Endothelial cell of umbilical vein (primary cell): Measurements from ENCODE around the gene DUT. TPM values are rescaled to one million over a fixed set of nuclear protein-coding genes. Genes with fewer than 3 reads are reported as not detected.

Source experiments
- BruUV-seq: library from RNA; stranded (reverse); fragments of 400-500 nt; replicated peaks from 2 replicates; lab custom pipeline; 2021; lab: Mats Ljungman, UMichigan
- CTCF ChIA-PET: fragments of 300-600, 350-600 bp; sonication (Branson Sonifier 250); formaldehyde crosslinking; loops from one replicate; lab custom pipeline; 2021; ENCODE audit warnings: antibody characterized with exemption, inconsistent platforms; lab: Charles Lee
- POLR2A ChIA-PET: fragments of 300-600, 350-600 bp; sonication (Branson Sonifier 250); formaldehyde crosslinking; loops from one replicate; lab custom pipeline; 2021; ENCODE audit warnings: antibody characterized with exemption, inconsistent platforms; lab: Charles Lee
- DNase-seq: peaks from one replicate; pipeline ENCODE4 v3.0.0-alpha.2; 2011; ENCODE audit warnings: low read depth, low spot score
- FAIRE-seq: peaks from 2 replicates; lab custom pipeline; 2011; peaks lifted over from hg19 to GRCh38; lab: Jason Lieb, UNC
- H2AFZ ChIP-seq: 2 replicates; pipeline ENCODE4 v1.6.0; 2012; ENCODE audit warnings: low read depth, low read length, control low read depth, inconsistent platforms
- H3K27ac ChIP-seq: 2 replicates; pipeline ENCODE4 v1.5.1; 2011; ENCODE audit warnings: low read depth, mild to moderate bottlenecking, control low read depth, low read length, moderate library complexity; ENCODE audit not compliant: insufficient read depth
- H3K27me3 ChIP-seq, 2 experiments: 2 replicates each; pipeline versions ENCODE4 v1.6.0 to v1.6.1; 2011; ENCODE audit warnings: low read length in 2 of 2, mixed read lengths in 1 of 2; ENCODE audit not compliant: control insufficient read depth in 2 of 2, insufficient read depth in 2 of 2
- H3K36me3 ChIP-seq, 2 experiments: 2 replicates in 1 of 2; 3 replicates in 1 of 2; pipeline ENCODE4 v1.5.1; 2011; ENCODE audit warnings: low read length in 2 of 2, mild to moderate bottlenecking in 1 of 2, moderate library complexity in 1 of 2; ENCODE audit not compliant: control insufficient read depth in 2 of 2, insufficient read depth in 2 of 2; ENCODE audit errors: extremely low read depth in 1 of 2
- H3K4me1 ChIP-seq: 3 replicates; pipeline ENCODE4 v1.5.1; 2011; ENCODE audit warnings: mild to moderate bottlenecking, low read length; ENCODE audit not compliant: control insufficient read depth, insufficient read depth; ENCODE audit errors: extremely low read depth
- H3K4me2 ChIP-seq: 2 replicates; pipeline ENCODE4 v1.6.1; 2011; ENCODE audit warnings: low read length, control low read depth, mixed read lengths; ENCODE audit not compliant: insufficient read depth
- H3K4me3 ChIP-seq, 3 experiments: fragments of 200-600 bp in 1 of 3; sonication (generic), shearing (Covaris generic) in 1 of 3; replicated peaks in 1 of 3; 2 replicates each; pipeline ENCODE4 v1.5.1; 2011 to 2016; ENCODE audit warnings: control low read depth in 3 of 3, low read length in 3 of 3, mild to moderate bottlenecking in 2 of 3, inconsistent platforms in 1 of 3, low read depth in 1 of 3, moderate library complexity in 1 of 3; ENCODE audit not compliant: insufficient read depth in 1 of 3
- H3K79me2 ChIP-seq: 2 replicates; pipeline ENCODE4 v1.6.0; 2012; ENCODE audit warnings: low read length, inconsistent platforms; ENCODE audit not compliant: control insufficient read depth, insufficient read depth
- H3K9ac ChIP-seq: replicated peaks from 2 replicates; pipeline ENCODE3; 2011; ENCODE audit warnings: low read length, control low read depth; ENCODE audit not compliant: insufficient read depth; ENCODE audit errors: extremely low read depth
- H3K9me1 ChIP-seq: replicated peaks from 3 replicates; pipeline ENCODE4 v1.6.0; 2011; ENCODE audit warnings: mild to moderate bottlenecking, low read length; ENCODE audit not compliant: control insufficient read depth, insufficient read depth; ENCODE audit errors: extremely low read depth
- H3K9me3 ChIP-seq: replicated peaks from 2 replicates; pipeline ENCODE4 v1.5.1; 2012; ENCODE audit warnings: low read length, inconsistent platforms; ENCODE audit not compliant: control insufficient read depth, insufficient read depth
- H4K20me1 ChIP-seq: replicated peaks from 2 replicates; pipeline ENCODE3; 2011; ENCODE audit warnings: mild to moderate bottlenecking, low read length; ENCODE audit not compliant: control insufficient read depth, insufficient read depth; ENCODE audit errors: extremely low read depth
- EZH2 ChIP-seq: IDR thresholded peaks from 2 replicates; pipeline ENCODE4 v1.6.1; 2012; ENCODE audit warnings: borderline replicate concordance, low read depth, mild to moderate bottlenecking, moderate library complexity, low read length, inconsistent platforms; ENCODE audit not compliant: severe bottlenecking
- FOS ChIP-seq: IDR thresholded peaks from 2 replicates; pipeline ENCODE4 v1.6.1; 2011; ENCODE audit warnings: mild to moderate bottlenecking, low read length, moderate library complexity, borderline replicate concordance; ENCODE audit not compliant: insufficient read depth
- GATA2 ChIP-seq: IDR thresholded peaks from 2 replicates; pipeline ENCODE4 v1.7.0; 2011; ENCODE audit warnings: low read depth, mild to moderate bottlenecking, moderate library complexity, mixed read lengths, low read length; ENCODE audit not compliant: insufficient read length, insufficient read depth
- JUN ChIP-seq: IDR thresholded peaks from 2 replicates; pipeline ENCODE4 v1.6.1; 2011; ENCODE audit warnings: borderline replicate concordance, low read depth; ENCODE audit not compliant: insufficient read length, insufficient read depth
- MYC ChIP-seq: IDR thresholded peaks from one replicate; pipeline ENCODE4 v1.6.1; 2011; ENCODE audit warnings: mild to moderate bottlenecking, low read depth, low read length
- POLR2A ChIP-seq: IDR thresholded peaks from 2 replicates; pipeline ENCODE4 v1.6.1; 2012; ENCODE audit warnings: low read depth, mild to moderate bottlenecking, control low read depth, low read length
- POLR2AphosphoS5 ChIP-seq: IDR thresholded peaks from 2 replicates; pipeline ENCODE4 v1.6.1; 2012; ENCODE audit warnings: low read depth, mild to moderate bottlenecking, control low read depth, low read length, moderate library complexity; ENCODE audit not compliant: insufficient read depth
- dilution Hi-C: fragments of 300-500 bp; cut with MboI; formaldehyde crosslinking; loops from one replicate; pipeline ENCODE4 v1.15.0; 2019; ENCODE audit warnings: low sequenced_read_pairs; ENCODE audit not compliant: extremely low pct_ligation_motif_present
- intact Hi-C: fragments of 100-400 bp; cut with micrococcal nuclease; formaldehyde crosslinking; loops from one replicate; pipeline ENCODE4 v1.10.0; 2022
- polyA plus RNA-seq, 4 experiments: library from polyadenylated mRNA; depleted of rRNA in 3 of 4; stranded (reverse) in 3 of 4; unstranded in 1 of 4; fragments of >200 nt; gene quantifications; 2 replicates each; pipeline versions ENCODE4 v1.2.1 to v1.2.3, GENCODE V29; 2011 to 2012; ENCODE audit warnings: missing spikeins in 1 of 4
- total RNA-seq: library from RNA; stranded (reverse); gene quantifications from 2 replicates; pipeline ENCODE4 v1.2.3, GENCODE V29; 2021
- TF ChIP-seq, protein P1 (sequence below), 2 donors: IDR thresholded peaks; 1 replicate in 1 of 2; 2 replicates in 1 of 2; pipeline ENCODE4 v1.5.1; 2011; ENCODE audit warnings: low read length in 2 of 2, mild to moderate bottlenecking in 2 of 2, moderate library complexity in 2 of 2, control low read depth in 1 of 2, inconsistent platforms in 1 of 2, low read depth in 1 of 2; ENCODE audit not compliant: insufficient read depth in 1 of 2; ENCODE audit errors: extremely low read depth in 1 of 2
- TF ChIP-seq, protein P2 (sequence below): IDR thresholded peaks from 2 replicates; pipeline ENCODE4 v1.6.1; 2011; ENCODE audit not compliant: insufficient read depth, insufficient read length

Gene DUT
- total and polyA plus RNA-seq, 2 donors (not counting 3 experiments of a cell fraction or from before 2014, with no cell fraction given): 59.9 to 135 TPM

DNA sequence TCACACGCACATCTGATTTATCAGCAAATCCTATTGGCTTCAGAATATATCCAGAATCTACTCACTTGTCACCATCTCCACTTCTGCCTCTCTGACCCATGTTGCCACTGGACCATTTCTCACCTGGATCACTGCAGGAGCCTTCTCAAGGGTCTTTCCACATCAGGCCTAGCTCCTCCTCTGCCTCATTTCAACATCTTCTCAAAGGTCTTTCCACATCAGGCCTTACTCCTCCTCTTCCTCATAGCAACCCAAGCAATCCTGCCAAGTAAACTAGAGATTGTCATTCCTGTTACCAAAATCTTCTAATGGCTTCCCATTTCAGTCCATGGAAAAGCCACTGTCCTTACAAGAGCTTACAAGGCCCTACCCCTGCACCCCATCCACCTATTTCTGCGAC, 18.0 kb upstream of the DUT start:
- Histone ChIP-seq H3K9me1 (no peaks in the 10 kb centered on the region), H3K9ac (no peak overlapping the region), H3K36me3 (no peaks in the 10 kb centered on the region), H3K27ac (no peak overlapping the region), H3K9me3 (no peaks in the 10 kb centered on the region), H4K20me1 (no peaks in the 10 kb centered on the region), H3K4me1 (no peaks in the 10 kb centered on the region), H3K79me2 (no peaks in the 10 kb centered on the region), H3K27me3 (peaks cover 2% of the 10 kb centered on the region in 2 experiments), H3K4me2 (no peak overlapping the region), H2AFZ (no peak overlapping the region), H3K4me3 (no peak overlapping the region)
- intact Hi-C loops: no loop called here
- dilution Hi-C loops: no loop called here
- CTCF ChIA-PET: interaction anchor here (1.0 kb wide), 1 partner anchor 28 kb away, joined by 3 read pairs; no protein-coding TSS in a partner anchor
- POLR2A ChIA-PET: no interaction called here
- no peak for TF ChIP-seq JUN
- TF ChIP-seq POLR2A: no peak
- TF ChIP-seq, protein P1, sequence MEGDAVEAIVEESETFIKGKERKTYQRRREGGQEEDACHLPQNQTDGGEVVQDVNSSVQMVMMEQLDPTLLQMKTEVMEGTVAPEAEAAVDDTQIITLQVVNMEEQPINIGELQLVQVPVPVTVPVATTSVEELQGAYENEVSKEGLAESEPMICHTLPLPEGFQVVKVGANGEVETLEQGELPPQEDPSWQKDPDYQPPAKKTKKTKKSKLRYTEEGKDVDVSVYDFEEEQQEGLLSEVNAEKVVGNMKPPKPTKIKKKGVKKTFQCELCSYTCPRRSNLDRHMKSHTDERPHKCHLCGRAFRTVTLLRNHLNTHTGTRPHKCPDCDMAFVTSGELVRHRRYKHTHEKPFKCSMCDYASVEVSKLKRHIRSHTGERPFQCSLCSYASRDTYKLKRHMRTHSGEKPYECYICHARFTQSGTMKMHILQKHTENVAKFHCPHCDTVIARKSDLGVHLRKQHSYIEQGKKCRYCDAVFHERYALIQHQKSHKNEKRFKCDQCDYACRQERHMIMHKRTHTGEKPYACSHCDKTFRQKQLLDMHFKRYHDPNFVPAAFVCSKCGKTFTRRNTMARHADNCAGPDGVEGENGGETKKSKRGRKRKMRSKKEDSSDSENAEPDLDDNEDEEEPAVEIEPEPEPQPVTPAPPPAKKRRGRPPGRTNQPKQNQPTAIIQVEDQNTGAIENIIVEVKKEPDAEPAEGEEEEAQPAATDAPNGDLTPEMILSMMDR (IDR thresholded peaks at IDR 0.05; ENCODE audit: extremely low read depth in 1 of 2, insufficient read depth in 1 of 2, low read depth in 1 of 2, low read length in 2 of 2): no peak
- no peak for TF ChIP-seq FOS
- TF ChIP-seq GATA2: no peak
- no peak for TF ChIP-seq EZH2
- TF ChIP-seq, protein P2, sequence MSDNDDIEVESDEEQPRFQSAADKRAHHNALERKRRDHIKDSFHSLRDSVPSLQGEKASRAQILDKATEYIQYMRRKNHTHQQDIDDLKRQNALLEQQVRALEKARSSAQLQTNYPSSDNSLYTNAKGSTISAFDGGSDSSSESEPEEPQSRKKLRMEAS: no peak
- TF ChIP-seq MYC: no peak
- TF ChIP-seq POLR2AphosphoS5: no peak
- no peak for FAIRE-seq
- no peak for DNase-seq
- no TSS peak for BruUV-seq
